ENCODE results near the gene NR2F1-AS1. TPM values are rescaled to one million over a fixed set of nuclear protein-coding genes. Genes with fewer than 3 reads are reported as not detected.
"Not testable (repeated sequence)": the region's sequence is repeated elsewhere in the genome, so short reads cannot be mapped to it uniquely, and the experiment has no call there.

The NR2F1-AS1 gene
- total RNA-seq, 4 donors from 2014 or later: 0.13 to 0.85 TPM; not detected in 2

- intact Hi-C loops (cut with DNase I; ENCODE audit: low total_unique reads): no loop called here
Observed at GRCh38 chr5:93557021-93557604, 23.9 kb downstream of the NR2F1-AS1 start.

GRCh38 chr5:93549594-93549993, 31.4 kb downstream of the NR2F1-AS1 start:
- H3K27ac ChIP-seq; H3K4me3 ChIP-seq; H3K4me1 ChIP-seq; intact Hi-C loops (cut with DNase I; ENCODE audit: low total_unique reads); H3K9me3 ChIP-seq; DNase-seq; in situ Hi-C loops (cut with MboI; ENCODE audit: low sequenced_read_pairs in 4 of 4); ATAC-seq; H3K36me3 ChIP-seq; H3K27me3 ChIP-seq: not testable (repeated sequence)

More at GRCh38 chr5:93557021-93557604, 23.9 kb downstream of the NR2F1-AS1 start:
- no peak for ATAC-seq
- Histone ChIP-seq H3K36me3 (no peaks in the 10 kb centered on the region), H3K4me1 (no peaks in the 10 kb centered on the region), H3K4me3 (no peak overlapping the region), H3K27me3 (no peaks in the 10 kb centered on the region), H3K27ac (no peak overlapping the region), H3K9me3 (no peaks in the 10 kb centered on the region)
- DNase-seq: no peak
- in situ Hi-C loops (cut with MboI; ENCODE audit: low sequenced_read_pairs in 4 of 4): no loop called here
- TF ChIP-seq CTCF (IDR thresholded peaks at IDR 0.05 in 4 of 5, conservative IDR thresholded peaks at IDR 0.05 in 1 of 5): no peak
- TF ChIP-seq POLR2A (IDR thresholded peaks at IDR 0.05): no peak

GRCh38 chr5:93545872-93546271, 35.1 kb downstream of the NR2F1-AS1 start:
- no peak for DNase-seq
- in situ Hi-C loops (cut with MboI; ENCODE audit: low sequenced_read_pairs in 4 of 4): no loop called here
- H3K27ac ChIP-seq: no peak overlapping the region

GRCh38 chr5:93532370-93532769, 48.6 kb downstream of the NR2F1-AS1 start:
- intact Hi-C loops (cut with DNase I; ENCODE audit: low total_unique reads): no loop called here
- no peaks in the 10 kb centered on the region for H3K9me3 ChIP-seq
- TF ChIP-seq CTCF (IDR thresholded peaks at IDR 0.05 in 4 of 5, conservative IDR thresholded peaks at IDR 0.05 in 1 of 5) (no peak), POLR2A (IDR thresholded peaks at IDR 0.05) (no peak)
- DNase-seq (peak; percentile 20 to 66), ATAC-seq (peak; percentile 87 to 94)
- in situ Hi-C loops (cut with MboI; ENCODE audit: low sequenced_read_pairs in 4 of 4): no loop called here
- no peak overlapping the region for H3K27ac ChIP-seq
- H3K27me3 ChIP-seq: no peaks in the 10 kb centered on the region
- H3K36me3 ChIP-seq: no peaks in the 10 kb centered on the region
- peaks cover 4 to 6% of the 10 kb centered on the region in 2 donors for H3K4me1 ChIP-seq
- H3K4me3 ChIP-seq: no peak overlapping the region

More at GRCh38 chr5:93545872-93546271, 35.1 kb downstream of the NR2F1-AS1 start:
- H3K36me3 ChIP-seq: no peaks in the 10 kb centered on the region
- no peaks in the 10 kb centered on the region for H3K4me1 ChIP-seq
- no peak overlapping the region for H3K4me3 ChIP-seq
- H3K9me3 ChIP-seq: no peaks in the 10 kb centered on the region
- ATAC-seq: no peak
- TF ChIP-seq POLR2A (IDR thresholded peaks at IDR 0.05) (no peak), CTCF (IDR thresholded peaks at IDR 0.05 in 4 of 5, conservative IDR thresholded peaks at IDR 0.05 in 1 of 5) (no peak)
- intact Hi-C loops (cut with DNase I; ENCODE audit: low total_unique reads): no loop called here
- H3K27me3 ChIP-seq: no peaks in the 10 kb centered on the region

- in situ Hi-C loops (cut with MboI; ENCODE audit: low sequenced_read_pairs in 4 of 4); H3K4me1 ChIP-seq; ATAC-seq; H3K27me3 ChIP-seq; H3K4me3 ChIP-seq; H3K36me3 ChIP-seq; DNase-seq; H3K27ac ChIP-seq; intact Hi-C loops (cut with DNase I; ENCODE audit: low total_unique reads); H3K9me3 ChIP-seq: not testable (repeated sequence)
Observed at GRCh38 chr5:93521815-93522214, 59.2 kb downstream of the NR2F1-AS1 start.

- Histone ChIP-seq H3K27ac (no peak overlapping the region), H3K27me3 (no peaks in the 10 kb centered on the region), H3K4me1 (no peaks in the 10 kb centered on the region), H3K9me3 (no peaks in the 10 kb centered on the region), H3K36me3 (no peaks in the 10 kb centered on the region), H3K4me3 (no peak overlapping the region)
- intact Hi-C loops (cut with DNase I; ENCODE audit: low total_unique reads): no loop called here
- TF ChIP-seq POLR2A (IDR thresholded peaks at IDR 0.05) (no peak), CTCF (IDR thresholded peaks at IDR 0.05 in 4 of 5, conservative IDR thresholded peaks at IDR 0.05 in 1 of 5) (no peak)
- no peak for ATAC-seq
- no peak for DNase-seq
- in situ Hi-C loops (cut with MboI; ENCODE audit: low sequenced_read_pairs in 4 of 4): no loop called here
Observed at GRCh38 chr5:93519740-93520139, 61.3 kb downstream of the NR2F1-AS1 start.

All from gastrocnemius medialis (tissue), 4 donors.